ENCODE data around the gene HOXA2. TPM values are rescaled to one million over a fixed set of nuclear protein-coding genes. Genes with fewer than 3 reads are reported as not detected.

HOXA2 gene
- total and polyA plus RNA-seq, 2 of the 13 experiments (the other 11 are each of a cell fraction or from before 2014, with no cell fraction given), result 0.22 to 0.29 TPM

DNA sequence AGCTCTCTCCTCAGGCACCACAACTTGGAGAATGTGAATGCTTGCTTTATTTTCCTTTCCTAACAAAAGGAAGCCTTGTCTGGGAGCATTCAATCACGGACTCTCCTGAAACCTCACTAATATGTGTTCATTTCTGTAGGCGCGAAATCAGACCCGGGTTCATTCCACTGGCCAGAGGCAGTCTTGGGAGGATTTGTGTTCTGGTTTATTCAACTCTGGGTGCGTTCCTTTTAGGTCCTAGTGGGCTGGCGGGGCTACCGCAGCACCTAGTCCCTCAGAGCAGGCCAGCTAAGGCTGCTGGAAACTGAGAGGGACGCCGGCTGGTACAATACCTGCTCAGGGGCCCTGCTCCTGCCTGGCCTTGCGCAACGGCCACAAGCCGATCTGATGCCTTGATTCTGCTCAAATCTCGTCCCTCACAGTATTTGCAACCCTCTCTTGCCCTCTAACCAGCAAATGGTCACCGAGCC lies 20.6 kb upstream of the HOXA2 start:
- Histone ChIP-seq H3K27ac (ENCODE audit: extremely low read length, insufficient read depth, low read length) (peak overlapping the region; percentile 96), H3K4me3 (replicated peaks in 1 of 3; ENCODE audit: insufficient read depth in 1 of 3, low read depth in 2 of 3, low read length in 3 of 3) (peak overlapping the region; percentile 82 to 95 (median 87)), H3K27me3 (ENCODE audit: control insufficient read depth in 1 of 2, insufficient read depth in 2 of 2, low read length in 2 of 2) (no peaks in the 10 kb centered on the region; a peak in 1 of 5 replicates), H3K36me3 (replicated peaks in 1 of 2; ENCODE audit: control insufficient read depth in 1 of 2, insufficient read depth in 2 of 2, low read length in 2 of 2) (peaks cover 0 to 8% of the 10 kb centered on the region in 2 experiments; a peak in 1 of 5 replicates), H3K4me1 (ENCODE audit: insufficient read depth, low read length) (peaks cover 81% of the 10 kb centered on the region), H2AFZ (ENCODE audit: low read length) (no peak overlapping the region), H4K20me1 (ENCODE audit: insufficient read depth, low read length) (peaks cover 7% of the 10 kb centered on the region), H3K9ac (ENCODE audit: insufficient read depth, low read depth, low read length) (peak overlapping the region; percentile 88), H3K9me3 (ENCODE audit: low read length) (no peaks in the 10 kb centered on the region), H3K4me2 (ENCODE audit: low read depth, low read length) (peak overlapping the region; percentile 87), H3K79me2 (ENCODE audit: insufficient read depth, low read length) (peaks cover 51% of the 10 kb centered on the region)
- CTCF ChIA-PET (ENCODE audit: low intra/inter-chr PET ratio, low total read pairs), result no interaction called here
- 0% methylated on average over 6 of the region's 14 CpGs for WGBS (ENCODE audit: low lambda C conversion rate)
- BruUV-seq (replicated peaks), result TSS peak; percentile 85
- ATAC-seq (peak; percentile 67), DNase-seq (ENCODE audit: low spot score) (peak; percentile 44), FAIRE-seq (peak; percentile 4)
- in situ Hi-C loops (cut with HindIII; ENCODE audit: extremely low pct_ligation_motif_present, low pct_unique_long_range_greater_than_20kb), result no loop called here
- intact Hi-C loops (cut with micrococcal nuclease; ENCODE audit: unreplicated experiment), result no loop called here
- POLR2A ChIA-PET, result interaction anchor here (1.6 to 5.8 kb wide), 9 partner anchors 9 to 433 kb away, joined by 5 to 118 read pairs (median 10); partner anchors contain the start of genes HOXA1, HOXA4 and SKAP2
- TF ChIP-seq, protein P1, sequence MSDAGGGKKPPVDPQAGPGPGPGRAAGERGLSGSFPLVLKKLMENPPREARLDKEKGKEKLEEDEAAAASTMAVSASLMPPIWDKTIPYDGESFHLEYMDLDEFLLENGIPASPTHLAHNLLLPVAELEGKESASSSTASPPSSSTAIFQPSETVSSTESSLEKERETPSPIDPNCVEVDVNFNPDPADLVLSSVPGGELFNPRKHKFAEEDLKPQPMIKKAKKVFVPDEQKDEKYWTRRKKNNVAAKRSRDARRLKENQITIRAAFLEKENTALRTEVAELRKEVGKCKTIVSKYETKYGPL (CRISPR knock-in tag; IDR thresholded peaks at IDR 0.05), result no peak
- TF ChIP-seq SMAD1 (CRISPR knock-in tag; IDR thresholded peaks at IDR 0.05; ENCODE audit: borderline replicate concordance, low read depth), result peak; percentile 1; the same call in 1 of the 2 replicates
- TF ChIP-seq, protein P2, sequence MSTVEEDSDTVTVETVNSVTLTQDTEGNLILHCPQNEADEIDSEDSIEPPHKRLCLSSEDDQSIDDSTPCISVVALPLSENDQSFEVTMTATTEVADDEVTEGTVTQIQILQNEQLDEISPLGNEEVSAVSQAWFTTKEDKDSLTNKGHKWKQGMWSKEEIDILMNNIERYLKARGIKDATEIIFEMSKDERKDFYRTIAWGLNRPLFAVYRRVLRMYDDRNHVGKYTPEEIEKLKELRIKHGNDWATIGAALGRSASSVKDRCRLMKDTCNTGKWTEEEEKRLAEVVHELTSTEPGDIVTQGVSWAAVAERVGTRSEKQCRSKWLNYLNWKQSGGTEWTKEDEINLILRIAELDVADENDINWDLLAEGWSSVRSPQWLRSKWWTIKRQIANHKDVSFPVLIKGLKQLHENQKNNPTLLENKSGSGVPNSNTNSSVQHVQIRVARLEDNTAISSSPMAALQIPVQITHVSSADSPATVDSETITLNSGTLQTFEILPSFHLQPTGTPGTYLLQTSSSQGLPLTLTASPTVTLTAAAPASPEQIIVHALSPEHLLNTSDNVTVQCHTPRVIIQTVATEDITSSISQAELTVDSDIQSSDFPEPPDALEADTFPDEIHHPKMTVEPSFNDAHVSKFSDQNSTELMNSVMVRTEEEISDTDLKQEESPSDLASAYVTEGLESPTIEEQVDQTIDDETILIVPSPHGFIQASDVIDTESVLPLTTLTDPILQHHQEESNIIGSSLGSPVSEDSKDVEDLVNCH (CRISPR knock-in tag; IDR thresholded peaks at IDR 0.05), result no peak
- peak; percentile 39; the same call in 1 of the 2 replicates for TF ChIP-seq ARNT2 (CRISPR knock-in tag; IDR thresholded peaks at IDR 0.05; ENCODE audit: low read depth)
- TF ChIP-seq ARID5B (CRISPR knock-in tag; IDR thresholded peaks at IDR 0.05), result peak; percentile 65
- TF ChIP-seq GPN1 (CRISPR knock-in tag; IDR thresholded peaks at IDR 0.05; ENCODE audit: borderline replicate concordance), result no peak
- TF ChIP-seq, protein P3, sequence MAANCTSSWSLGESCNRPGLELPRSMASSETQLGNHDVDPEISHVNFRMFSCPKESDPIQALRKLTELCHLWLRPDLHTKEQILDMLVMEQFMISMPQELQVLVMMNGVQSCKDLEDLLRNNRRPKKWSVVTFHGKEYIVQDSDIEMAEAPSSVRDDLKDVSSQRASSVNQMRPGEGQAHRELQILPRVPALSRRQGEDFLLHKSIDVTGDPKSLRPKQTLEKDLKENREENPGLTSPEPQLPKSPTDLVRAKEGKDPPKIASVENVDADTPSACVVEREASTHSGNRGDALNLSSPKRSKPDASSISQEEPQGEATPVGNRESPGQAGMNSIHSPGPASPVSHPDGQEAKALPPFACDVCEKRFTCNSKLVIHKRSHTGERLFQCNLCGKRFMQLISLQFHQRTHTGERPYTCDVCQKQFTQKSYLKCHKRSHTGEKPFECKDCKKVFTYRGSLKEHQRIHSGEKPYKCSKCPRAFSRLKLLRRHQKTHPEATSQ (CRISPR knock-in tag; IDR thresholded peaks at IDR 0.05; ENCODE audit: borderline replicate concordance), result 0 out of 2 replicates have a peak, but pooled peaks have one; percentile 14
- peak; percentile 21 for TF ChIP-seq TEAD3 (CRISPR knock-in tag; optimal IDR thresholded peaks at IDR 0.05; ENCODE audit: borderline replicate concordance)
- peak; percentile 18; the same call in 1 of the 2 replicates for TF ChIP-seq KDM2A (CRISPR knock-in tag; IDR thresholded peaks at IDR 0.05; ENCODE audit: borderline replicate concordance, low read depth)
- TF ChIP-seq FOXA3 (CRISPR knock-in tag; IDR thresholded peaks at IDR 0.05), result 0 out of 2 replicates have a peak, but pooled peaks have one; percentile 21
- 0 out of 2 replicates have a peak, but pooled peaks have one; percentile 22 for TF ChIP-seq CBFB (CRISPR knock-in tag; IDR thresholded peaks at IDR 0.05)
- 0 out of 2 replicates have a peak, but pooled peaks have one; percentile 1 for TF ChIP-seq PAX8 (CRISPR knock-in tag; IDR thresholded peaks at IDR 0.05; ENCODE audit: borderline replicate concordance)
- TF ChIP-seq SALL1 (CRISPR knock-in tag; IDR thresholded peaks at IDR 0.05), result peak; percentile 42; the same call in 1 of the 2 replicates
- TF ChIP-seq ZNF317 (CRISPR knock-in tag; IDR thresholded peaks at IDR 0.05), result no peak
- 0 out of 2 replicates have a peak, but pooled peaks have one; percentile 28 for TF ChIP-seq SMAD3 (CRISPR knock-in tag; IDR thresholded peaks at IDR 0.05)

Measured in HepG2 (cell line).